HL-60 (cell line): Measurements from ENCODE around the gene SOX4.

Experiments used
- CTCF ChIP-seq: IDR thresholded peaks from one replicate; pipeline ENCODE4 v1.5.1; 2011; ENCODE audit warnings: low read length, control low read depth, inconsistent platforms; ENCODE audit not compliant: insufficient read depth
- GABPA ChIP-seq: IDR thresholded peaks from 2 replicates; pipeline ENCODE4 v1.6.1; 2012; ENCODE audit warnings: low read depth
- POLR2AphosphoS5 ChIP-seq: IDR thresholded peaks from 2 replicates; pipeline ENCODE4 v1.6.1; 2012; ENCODE audit warnings: low read depth
- REST ChIP-seq: IDR thresholded peaks from 2 replicates; pipeline ENCODE4 v1.6.1; 2012; ENCODE audit warnings: low read depth; ENCODE audit not compliant: insufficient replicate concordance
- SPI1 ChIP-seq: IDR thresholded peaks from 2 replicates; pipeline ENCODE4 v1.6.1; 2012; ENCODE audit warnings: low read depth, mild to moderate bottlenecking, borderline replicate concordance

DNA sequence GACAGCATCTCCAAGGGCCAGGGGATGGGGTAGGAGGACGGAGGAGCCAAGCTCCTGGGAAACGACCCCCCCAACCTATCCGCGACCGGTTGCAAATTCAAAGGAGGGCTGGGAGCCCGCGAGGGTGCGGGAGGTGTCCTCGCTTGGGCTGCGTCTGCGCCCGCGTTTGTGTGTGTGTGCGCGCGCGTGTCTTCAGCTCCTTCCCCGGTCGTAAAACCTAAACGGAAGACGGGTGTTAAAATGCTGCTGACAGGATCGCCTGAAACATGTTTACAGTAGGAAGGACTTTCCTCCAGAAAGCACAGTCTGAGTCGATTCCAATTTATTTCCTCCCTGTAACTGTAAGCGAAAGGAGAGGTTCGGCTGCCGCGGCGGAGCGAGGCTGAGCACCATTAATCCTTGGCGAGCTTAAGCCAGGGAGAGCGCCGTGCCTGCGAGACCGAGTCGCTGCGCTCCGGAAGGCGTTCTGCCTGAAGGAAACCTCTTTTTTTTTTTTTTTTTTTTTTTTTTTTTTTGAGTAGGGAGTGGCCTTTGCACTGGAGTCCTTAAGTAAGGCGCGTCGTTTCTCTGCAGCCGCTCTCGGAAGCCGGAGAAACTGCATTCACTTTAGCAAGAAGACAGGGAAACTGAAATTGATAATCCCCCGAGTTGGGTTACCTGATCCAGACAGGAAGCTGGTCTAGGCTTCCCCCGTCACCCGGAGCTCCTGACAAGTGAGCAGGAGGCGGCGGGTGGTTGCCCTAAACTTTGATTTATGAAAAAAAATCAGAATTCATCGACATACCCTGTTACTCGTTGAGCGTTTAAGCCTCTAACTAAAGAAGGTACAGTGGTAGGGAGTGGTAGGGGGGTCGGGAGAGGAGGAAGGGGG is 4.8 kb upstream of the SOX4 start:
- no peak for TF ChIP-seq CTCF
- TF ChIP-seq POLR2AphosphoS5: peak; percentile 55; the same call in 1 of the 2 replicates
- TF ChIP-seq SPI1: no peak
- TF ChIP-seq REST: peak; percentile 57
- 0 out of 2 replicates have a peak, but pooled peaks have one; percentile 30 for TF ChIP-seq GABPA
